SH-SY5Y (cell line): ENCODE data around the gene DLG4.

ENCODE experiments used
- GATA2 ChIP-seq: IDR thresholded peaks from 2 replicates; pipeline ENCODE4 v1.6.1; 2011; ENCODE audit warnings: mild to moderate bottlenecking, low read depth, low read length
- GATA3 ChIP-seq: IDR thresholded peaks from 2 replicates; pipeline ENCODE4 v1.6.1; 2011; ENCODE audit warnings: low read depth, mild to moderate bottlenecking, low read length, moderate library complexity

- TF ChIP-seq GATA2 = no peak
- TF ChIP-seq GATA3 = no peak
Measured at GRCh38 chr17:7263801-7264078, 44.1 kb upstream of the DLG4 start.
